Measurements from ENCODE around the gene DLGAP3.
A peak's percentile ranks its signal among the peaks of the same experiment; 100 is the strongest.

The DLGAP3 gene

DNA sequence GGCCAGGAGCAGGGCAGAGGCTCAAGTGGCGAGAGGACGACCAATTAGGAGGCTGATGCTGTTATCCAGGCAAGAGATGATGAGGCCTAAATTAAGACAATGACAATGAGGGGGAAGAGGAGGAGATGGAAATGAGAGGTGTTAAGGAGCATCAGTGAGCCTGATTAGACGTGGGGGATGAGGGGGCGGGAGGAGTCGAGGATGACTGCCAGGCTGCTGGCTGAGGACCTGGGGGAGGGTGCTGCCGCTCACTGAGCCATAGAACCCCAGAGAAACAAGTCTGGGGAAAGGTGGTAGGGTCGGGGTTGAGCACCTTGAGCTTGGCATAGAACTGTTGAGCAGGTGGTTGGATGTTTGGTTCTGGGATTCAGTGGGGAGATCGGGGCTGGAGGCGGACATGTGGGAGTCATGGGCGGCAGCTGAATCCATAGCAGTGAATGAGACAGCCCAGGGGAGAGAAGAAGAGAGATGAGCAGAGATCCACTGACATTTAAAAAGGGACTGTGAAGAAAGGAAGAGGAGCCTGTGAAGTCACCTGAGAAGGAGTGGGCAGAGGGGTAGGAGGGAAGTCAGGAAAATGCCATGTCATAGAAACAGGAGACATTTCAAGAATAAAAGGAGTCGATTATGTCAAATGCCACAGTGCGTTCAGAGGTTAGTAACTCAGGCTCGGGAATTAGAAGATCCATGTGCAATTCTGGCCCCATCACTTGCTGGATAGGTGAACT lies 28.5 kb downstream of the DLGAP3 start:
- DNase-seq: no peak

- DNase-seq: no peak
These were observed 29.5 kb downstream of the DLGAP3 start for GRCh38 chr1:34899906-34900305.

DNA sequence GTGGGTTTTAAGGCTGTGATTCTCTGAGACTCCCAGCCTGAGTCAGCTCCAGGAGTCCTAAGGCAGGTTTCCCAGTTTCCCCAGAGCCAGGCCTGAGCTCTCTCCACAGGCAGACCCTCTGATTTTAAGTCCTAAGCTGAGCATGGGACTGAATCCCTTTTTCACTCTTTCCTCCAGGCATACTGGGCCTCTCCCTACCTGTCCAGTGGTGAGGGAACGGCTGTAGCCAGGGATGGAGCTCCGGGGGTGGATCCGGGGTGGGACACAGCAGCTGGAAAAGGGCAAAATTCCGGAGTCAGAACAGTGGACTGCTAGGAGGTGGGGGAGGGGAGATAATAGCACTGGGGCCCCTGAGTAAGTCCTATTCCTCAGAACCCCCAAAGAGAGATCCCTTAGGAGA lies 30.0 kb downstream of the DLGAP3 start:
- DNase-seq: no peak

- DNase-seq: no peak
These were observed 31.1 kb downstream of the DLGAP3 start for GRCh38 chr1:34898330-34898761.

GRCh38 chr1:34896612-34897011 lies 32.8 kb downstream of the DLGAP3 start:
- DNase-seq: no peak

GRCh38 chr1:34889705-34890104 lies 39.7 kb downstream of the DLGAP3 start:
- DNase-seq: no peak

DNA sequence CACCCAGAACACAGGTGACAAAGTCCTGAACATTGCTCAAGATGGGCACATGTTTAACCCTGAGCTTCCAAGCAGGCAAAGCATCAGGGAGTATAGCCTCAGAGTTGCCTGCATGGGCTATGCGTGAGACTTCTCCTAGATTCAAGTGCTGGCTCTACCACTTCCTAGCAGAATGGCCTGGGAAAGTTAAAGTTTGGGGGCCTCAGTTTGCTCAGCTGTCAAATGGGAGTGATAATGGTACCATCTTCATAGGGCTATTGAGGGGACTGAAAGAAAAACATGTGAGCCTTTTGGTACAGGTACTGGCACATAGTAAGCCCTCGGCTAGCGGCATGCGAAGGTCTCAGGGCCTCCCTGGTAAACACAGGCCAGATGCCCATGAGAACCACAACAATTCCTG lies 41.9 kb downstream of the DLGAP3 start:
- DNase-seq: no peak

DNA sequence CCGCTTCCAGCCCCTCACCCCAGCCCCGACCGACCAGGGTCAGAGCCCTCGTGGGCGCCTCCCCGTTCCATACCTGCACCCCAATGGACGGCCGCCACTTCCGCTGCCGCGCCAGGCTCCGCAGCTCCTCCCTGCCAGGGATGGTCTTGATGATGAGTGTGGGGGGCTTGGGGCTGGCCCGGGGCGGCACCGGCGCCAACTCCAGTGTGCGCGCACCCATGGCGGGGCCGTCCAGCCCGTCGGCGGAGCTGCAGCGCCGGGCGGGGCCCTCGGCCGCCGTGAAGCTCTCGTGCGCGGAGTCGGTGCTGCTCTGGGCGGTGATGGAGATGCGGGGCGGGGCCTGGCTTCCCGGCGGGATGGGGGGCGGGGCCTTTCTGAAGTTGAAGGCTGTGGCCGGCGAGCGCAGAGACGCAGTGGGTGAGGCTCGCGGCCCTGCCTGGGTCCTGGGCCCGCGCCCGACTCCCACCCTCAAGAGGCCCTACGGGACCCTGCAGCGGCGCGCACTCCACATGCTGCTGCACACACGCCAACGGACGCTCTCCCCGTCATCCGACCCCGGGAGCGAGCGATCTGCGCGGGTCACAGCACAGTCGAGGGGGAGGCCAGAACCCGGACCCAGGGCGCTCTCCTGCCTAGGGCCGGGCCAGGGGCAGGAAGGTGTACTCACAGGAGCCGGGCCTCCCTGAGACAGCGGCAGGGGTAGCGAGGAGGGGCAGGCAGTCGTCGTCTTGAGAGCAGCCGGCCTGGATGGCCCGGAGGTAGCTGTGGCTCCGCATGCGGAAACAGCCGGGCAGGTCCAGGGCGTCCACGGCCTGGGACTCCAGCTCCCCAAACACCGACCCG lies 43.8 kb downstream of the DLGAP3 start:
- no peak for DNase-seq

GRCh38 chr1:34884961-34885360 lies 44.5 kb downstream of the DLGAP3 start:
- no peak for DNase-seq

- DNase-seq: no peak
These were observed 44.9 kb downstream of the DLGAP3 start for GRCh38 chr1:34884536-34884935.

GRCh38 chr1:34879230-34879629 lies 50.2 kb downstream of the DLGAP3 start:
- DNase-seq: no peak

GRCh38 chr1:34876406-34876805 lies 53.0 kb downstream of the DLGAP3 start:
- no peak for DNase-seq

DNA sequence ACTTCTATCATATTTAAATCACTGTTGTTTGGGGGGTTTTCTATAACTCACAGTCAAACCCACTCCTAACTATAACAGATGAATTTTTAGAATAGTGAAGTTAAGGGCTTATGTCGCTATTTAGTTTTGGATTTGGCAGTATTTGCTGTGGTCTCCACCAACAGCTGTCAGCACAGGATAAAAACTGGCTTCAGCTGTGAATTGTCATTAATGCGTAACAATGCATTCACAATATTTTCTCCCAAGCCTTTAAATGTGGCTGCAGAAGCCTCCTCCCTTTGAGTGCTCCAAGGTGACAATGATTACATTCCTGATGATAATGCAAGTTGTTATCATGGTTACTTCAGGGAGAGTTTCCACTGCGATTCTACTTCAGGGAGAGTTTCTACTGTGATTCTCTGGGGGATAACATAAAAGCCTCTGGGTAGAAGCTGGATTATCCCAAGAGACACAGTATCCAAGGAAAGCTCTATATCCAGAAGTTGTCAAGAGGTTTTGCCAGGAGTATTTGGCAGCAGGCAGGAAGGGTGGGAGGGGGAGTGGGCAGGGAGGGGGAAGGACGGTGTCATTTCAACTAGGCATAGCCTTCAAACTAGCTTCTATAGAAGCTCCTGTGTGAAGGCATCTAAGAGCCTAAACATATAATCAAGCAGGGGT lies 55.0 kb downstream of the DLGAP3 start:
- DNase-seq: peak in 1 of 2 experiments; percentile 10

DNA sequence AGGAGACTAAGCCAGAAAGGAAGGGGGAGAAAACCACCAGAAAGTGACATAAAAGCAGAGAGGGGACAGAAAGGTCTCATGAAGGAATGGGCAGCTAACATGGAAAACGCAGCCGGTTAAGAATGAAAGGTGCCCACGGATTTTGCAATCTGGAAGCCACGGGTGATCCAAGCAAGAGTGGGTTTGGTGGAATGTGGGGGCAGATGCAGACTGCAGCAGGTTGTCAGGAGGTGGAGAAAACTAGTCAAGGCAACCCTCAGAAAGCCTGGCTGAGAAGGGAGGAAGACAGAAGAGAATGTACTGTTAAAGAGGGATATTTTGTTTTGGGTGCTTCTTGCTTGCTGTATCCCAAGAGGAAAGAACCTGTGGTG lies 57.3 kb downstream of the DLGAP3 start:
- no peak for DNase-seq

GRCh38 chr1:34871443-34872132 lies 57.9 kb downstream of the DLGAP3 start:
- DNase-seq: no peak

DNA sequence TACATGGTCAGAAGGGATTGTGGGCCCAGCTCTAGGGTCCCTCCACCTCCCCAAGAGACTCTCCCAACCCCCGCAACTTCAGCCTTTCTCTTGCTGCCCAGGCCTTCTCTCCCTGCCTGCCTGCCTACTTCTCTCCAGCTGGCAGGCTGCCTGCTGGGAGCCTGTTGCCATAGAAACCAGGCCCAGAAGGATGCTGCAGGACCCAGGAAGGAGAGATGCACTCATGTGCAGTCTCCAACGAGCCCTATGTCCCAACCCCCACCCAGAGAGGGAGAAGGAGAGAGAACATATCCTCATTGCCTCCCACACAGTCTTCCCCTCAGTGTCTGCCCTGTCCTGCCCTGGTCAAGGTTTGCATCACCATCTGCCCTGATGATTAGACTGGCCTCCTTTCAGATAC lies 59.1 kb downstream of the DLGAP3 start:
- DNase-seq: peak; percentile 7 to 55

GRCh38 chr1:34869760-34870159 lies 59.7 kb downstream of the DLGAP3 start:
- no peak for DNase-seq

DNA sequence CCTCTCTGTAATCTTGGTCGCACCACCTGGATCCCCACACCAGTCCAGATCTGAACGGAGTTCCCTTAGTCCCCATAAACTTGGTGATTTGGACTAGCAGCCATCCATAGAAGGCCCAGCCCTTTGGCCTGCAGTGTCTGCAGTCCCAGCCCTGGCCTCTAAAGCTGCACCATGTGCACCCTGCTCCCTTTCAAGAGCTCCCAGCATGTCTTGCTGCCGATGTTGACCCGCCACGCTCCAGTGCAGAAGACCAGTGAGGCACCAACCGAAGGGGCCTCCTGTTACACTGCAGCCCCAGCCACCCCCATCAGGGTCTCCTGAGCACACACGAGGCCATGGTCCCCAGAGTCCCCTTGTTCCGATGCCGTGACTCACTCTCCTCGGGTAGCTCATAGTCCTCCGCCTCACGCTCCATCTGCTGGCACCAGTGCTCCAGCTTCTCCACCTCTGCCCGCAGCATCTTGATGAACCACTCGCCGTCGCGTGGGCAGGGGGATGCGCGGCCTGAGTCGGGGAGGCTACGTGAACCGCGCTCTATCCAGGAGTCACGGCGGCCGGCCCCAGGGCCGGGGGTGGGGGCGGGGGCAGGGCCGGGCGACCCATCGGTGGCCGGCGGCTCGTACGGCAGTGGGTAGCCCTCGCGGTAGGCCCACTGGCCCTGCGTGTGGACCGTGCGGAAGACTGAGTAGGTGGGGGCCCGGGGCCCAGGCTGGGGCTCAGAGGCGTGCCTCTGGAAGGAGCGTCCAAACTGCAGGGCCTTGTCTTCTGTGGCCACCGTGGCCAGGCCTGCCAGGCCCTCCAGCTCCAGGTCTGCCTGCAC lies 61.0 kb downstream of the DLGAP3 start:
- no peak for DNase-seq

- DNase-seq: no peak
These were observed 62.0 kb downstream of the DLGAP3 start for GRCh38 chr1:34867415-34867814.

DNA sequence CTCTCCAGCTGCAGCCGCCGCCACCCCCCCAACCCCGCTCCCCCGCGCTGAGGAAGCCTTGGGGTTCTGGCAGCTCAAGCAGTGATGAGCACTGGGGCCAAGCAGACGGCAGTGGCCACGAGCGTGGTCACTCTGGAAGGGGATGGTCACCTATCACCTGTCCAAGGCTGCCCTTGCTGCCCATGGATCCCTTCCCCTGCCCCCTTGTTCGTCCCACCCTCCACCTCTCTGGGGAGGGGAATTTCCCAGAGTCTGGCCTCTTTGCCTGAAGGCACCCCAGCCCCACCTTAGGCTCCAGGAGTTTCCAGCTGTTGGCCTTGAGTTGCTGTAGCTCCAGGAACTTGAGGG lies 62.7 kb downstream of the DLGAP3 start:
- DNase-seq: no peak

DNA sequence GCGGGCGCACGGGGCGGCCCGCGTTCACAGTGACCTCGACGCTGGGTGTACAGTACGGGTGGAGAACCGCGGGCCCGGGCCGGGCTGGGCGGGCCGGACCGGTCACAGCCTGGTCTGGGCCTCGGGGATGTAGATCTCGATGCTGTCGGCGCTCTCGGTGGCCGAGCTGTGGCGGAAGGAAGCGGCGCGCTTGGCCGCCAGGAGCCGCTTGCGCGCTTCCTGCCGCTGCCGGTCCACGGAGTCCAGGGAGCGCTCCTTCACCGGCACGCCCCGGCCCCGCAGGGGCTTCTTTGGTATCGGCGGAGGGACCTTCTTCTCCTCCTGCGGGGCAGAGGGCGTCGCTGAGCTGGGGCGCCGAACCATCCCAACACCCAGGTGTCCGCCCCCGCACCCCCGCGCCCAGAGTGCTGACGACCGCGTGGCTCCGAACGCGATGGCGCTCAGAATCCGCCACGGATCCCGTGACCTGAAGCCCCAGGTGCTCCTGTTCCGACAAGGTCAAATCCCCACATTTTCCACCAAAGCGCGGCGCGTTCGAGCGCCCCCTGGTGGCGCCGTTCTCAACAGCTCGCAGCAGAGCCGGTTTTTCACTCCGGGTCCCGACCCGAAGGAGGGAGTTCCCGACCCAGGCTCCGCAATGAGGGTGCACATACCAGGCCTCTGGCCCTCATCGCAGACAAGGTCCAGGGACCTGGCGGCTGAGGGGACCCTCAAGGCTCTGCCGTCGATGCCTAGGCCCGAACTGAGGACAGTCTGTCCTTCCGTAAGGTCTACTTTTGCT lies 63.3 kb downstream of the DLGAP3 start:
- peak in 1 of 2 experiments; percentile 43 for DNase-seq

GRCh38 chr1:34865573-34865972 lies 63.9 kb downstream of the DLGAP3 start:
- DNase-seq: no peak
